Loucy (cell line): ENCODE measurements around the gene PIGR.

Experiments used
- H2AFZ ChIP-seq: fragments of 200-600 bp; sonication (generic); 2 replicates; pipeline ENCODE4 v1.6.0; 2016; ENCODE audit warnings: antibody characterized with exemption, mild to moderate bottlenecking, low read length, moderate library complexity
- H3F3A ChIP-seq: fragments of 200-600 bp; 2 replicates; pipeline ENCODE4 v1.6.0; 2016; ENCODE audit warnings: antibody characterized with exemption, low read depth, mild to moderate bottlenecking
- H3K27me3 ChIP-seq: fragments of 200-600 bp; sonication (generic); 2 replicates; pipeline ENCODE4 v1.6.1; 2014; ENCODE audit warnings: low read length, mild to moderate bottlenecking; ENCODE audit not compliant: insufficient read depth, poor library complexity, severe bottlenecking
- H3K36me3 ChIP-seq: fragments of 200-600 bp; sonication (generic); 2 replicates; pipeline ENCODE4 v1.6.1; 2016; ENCODE audit warnings: low read length; ENCODE audit not compliant: insufficient read depth
- H3K4me1 ChIP-seq: fragments of 200-600 bp; sonication (generic); 2 replicates; pipeline ENCODE4 v1.5.1; 2014; ENCODE audit warnings: low read length, mild to moderate bottlenecking; ENCODE audit not compliant: insufficient read depth, poor library complexity, severe bottlenecking
- H3K4me2 ChIP-seq: fragments of 200-600 bp; sonication (generic); 2 replicates; pipeline ENCODE4 v1.6.0; 2014; ENCODE audit warnings: antibody characterized with exemption, low read length, low read depth, mild to moderate bottlenecking; ENCODE audit not compliant: poor library complexity, severe bottlenecking
- H3K4me3 ChIP-seq: fragments of 200-600 bp; sonication (generic); 2 replicates; pipeline ENCODE4 v1.5.1; 2014; ENCODE audit warnings: low read length, mild to moderate bottlenecking, mixed read lengths; ENCODE audit not compliant: poor library complexity, severe bottlenecking
- H3K79me2 ChIP-seq: fragments of 200-600 bp; sonication (generic); 2 replicates; pipeline ENCODE4 v1.6.1; 2014; ENCODE audit warnings: low read length; ENCODE audit not compliant: insufficient read depth
- H3K9ac ChIP-seq: fragments of 200-600 bp; sonication (generic); 2 replicates; pipeline ENCODE4 v1.6.0; 2014; ENCODE audit warnings: mild to moderate bottlenecking, low read depth, low read length, moderate library complexity; ENCODE audit not compliant: poor library complexity, severe bottlenecking
- H3K9me2 ChIP-seq: fragments of 200-600 bp; sonication (generic); replicated peaks from 2 replicates; pipeline ENCODE4 v1.6.1; 2016; ENCODE audit warnings: low read depth, low read length, mixed read lengths
- H3K9me3 ChIP-seq: fragments of 200-600 bp; sonication (generic); 2 replicates; pipeline ENCODE4 v1.6.1; 2014; ENCODE audit warnings: mild to moderate bottlenecking, antibody characterized with exemption, low read length, low read depth; ENCODE audit not compliant: insufficient read depth
- H4K20me1 ChIP-seq: fragments of 200-600 bp; sonication (generic); 2 replicates; pipeline ENCODE4 v1.6.0; 2014; ENCODE audit warnings: antibody characterized with exemption, low read length, mild to moderate bottlenecking; ENCODE audit not compliant: insufficient read depth, poor library complexity, severe bottlenecking
- EZH2phosphoT487 ChIP-seq: fragments of 200-600 bp; IDR thresholded peaks from 2 replicates; pipeline ENCODE4 v1.6.1; 2018; ENCODE audit warnings: antibody characterized with exemption, mild to moderate bottlenecking, moderate library complexity, borderline replicate concordance
- TF ChIP-seq, protein P1 (sequence below): fragments of 200-600 bp; sonication (generic); conservative IDR thresholded peaks from 2 replicates; pipeline ENCODE4 v1.5.1; 2014; ENCODE audit warnings: mild to moderate bottlenecking, antibody characterized with exemption, low read length

PIGR gene

DNA sequence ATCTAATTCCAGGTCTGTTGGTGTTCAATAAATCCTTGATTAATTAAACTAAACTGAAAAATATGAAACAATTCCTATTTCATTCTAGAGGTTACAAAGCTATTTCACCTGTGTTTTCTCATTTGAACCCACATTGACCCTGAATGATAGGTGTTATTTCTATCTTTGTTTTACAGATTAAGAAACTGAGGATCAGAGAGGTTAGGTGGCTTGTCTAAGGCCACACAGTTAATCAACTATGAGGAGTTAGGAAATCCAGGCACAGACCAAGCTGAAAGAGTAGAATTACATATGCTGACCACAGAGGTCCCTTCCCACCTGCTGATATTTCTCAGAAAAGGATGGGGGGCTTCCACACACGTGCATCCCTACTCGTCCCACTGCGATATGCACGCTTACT, 487 bp downstream of the PIGR start:
- TF ChIP-seq, protein P1, sequence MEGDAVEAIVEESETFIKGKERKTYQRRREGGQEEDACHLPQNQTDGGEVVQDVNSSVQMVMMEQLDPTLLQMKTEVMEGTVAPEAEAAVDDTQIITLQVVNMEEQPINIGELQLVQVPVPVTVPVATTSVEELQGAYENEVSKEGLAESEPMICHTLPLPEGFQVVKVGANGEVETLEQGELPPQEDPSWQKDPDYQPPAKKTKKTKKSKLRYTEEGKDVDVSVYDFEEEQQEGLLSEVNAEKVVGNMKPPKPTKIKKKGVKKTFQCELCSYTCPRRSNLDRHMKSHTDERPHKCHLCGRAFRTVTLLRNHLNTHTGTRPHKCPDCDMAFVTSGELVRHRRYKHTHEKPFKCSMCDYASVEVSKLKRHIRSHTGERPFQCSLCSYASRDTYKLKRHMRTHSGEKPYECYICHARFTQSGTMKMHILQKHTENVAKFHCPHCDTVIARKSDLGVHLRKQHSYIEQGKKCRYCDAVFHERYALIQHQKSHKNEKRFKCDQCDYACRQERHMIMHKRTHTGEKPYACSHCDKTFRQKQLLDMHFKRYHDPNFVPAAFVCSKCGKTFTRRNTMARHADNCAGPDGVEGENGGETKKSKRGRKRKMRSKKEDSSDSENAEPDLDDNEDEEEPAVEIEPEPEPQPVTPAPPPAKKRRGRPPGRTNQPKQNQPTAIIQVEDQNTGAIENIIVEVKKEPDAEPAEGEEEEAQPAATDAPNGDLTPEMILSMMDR = no peak
- no peak for TF ChIP-seq EZH2phosphoT487

DNA sequence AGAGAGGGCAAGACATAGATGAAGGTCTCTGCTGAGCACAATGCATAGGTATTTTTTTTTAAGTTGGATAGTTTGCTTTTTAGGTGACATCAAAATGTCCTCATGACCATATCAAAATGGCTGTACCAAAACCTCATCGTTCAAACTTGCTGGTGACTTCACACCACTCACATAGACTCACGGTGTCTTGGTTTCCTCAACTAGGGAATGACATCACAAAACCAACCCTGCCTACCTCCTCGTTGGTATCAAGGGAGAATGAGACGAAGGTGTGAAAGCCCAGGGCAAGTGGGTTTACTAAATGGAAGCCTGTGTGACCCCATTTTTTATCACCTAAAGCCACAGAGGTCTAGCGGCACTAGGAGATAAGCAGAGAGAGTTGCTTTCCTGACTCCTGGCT, 1.6 kb downstream of the PIGR start:
- no peaks in the 10 kb centered on the region for H3F3A ChIP-seq
- H3K27me3 ChIP-seq = no peaks in the 10 kb centered on the region
- H4K20me1 ChIP-seq = no peaks in the 10 kb centered on the region
- no peak overlapping the region for H2AFZ ChIP-seq
- no peaks in the 10 kb centered on the region for H3K79me2 ChIP-seq
- H3K9me3 ChIP-seq = no peaks in the 10 kb centered on the region
- H3K9me2 ChIP-seq = no peaks in the 10 kb centered on the region
- H3K4me1 ChIP-seq = no peaks in the 10 kb centered on the region
- TF ChIP-seq, protein P1 = no peak
- no peak for TF ChIP-seq EZH2phosphoT487
- H3K36me3 ChIP-seq = no peaks in the 10 kb centered on the region
- H3K4me2 ChIP-seq = no peak overlapping the region
- H3K4me3 ChIP-seq = no peak overlapping the region
- H3K9ac ChIP-seq = no peak overlapping the region

More for the DNA sequence above, 487 bp downstream of the PIGR start:
- H4K20me1 ChIP-seq = no peaks in the 10 kb centered on the region
- H3K9ac ChIP-seq = no peak overlapping the region
- H3K4me2 ChIP-seq = no peak overlapping the region
- H3K9me3 ChIP-seq = no peaks in the 10 kb centered on the region
- H3K79me2 ChIP-seq = no peaks in the 10 kb centered on the region
- no peak overlapping the region for H3K4me3 ChIP-seq
- H3K27me3 ChIP-seq = no peaks in the 10 kb centered on the region
- no peak overlapping the region for H2AFZ ChIP-seq
- no peaks in the 10 kb centered on the region for H3F3A ChIP-seq
- H3K4me1 ChIP-seq = no peaks in the 10 kb centered on the region
- no peaks in the 10 kb centered on the region for H3K9me2 ChIP-seq
- no peaks in the 10 kb centered on the region for H3K36me3 ChIP-seq

- Histone ChIP-seq H3K9me3 (no peaks in the 10 kb centered on the region), H3K9ac (no peak overlapping the region), H2AFZ (no peak overlapping the region)
These were observed 4.4 kb downstream of the PIGR start for GRCh38 chr1:206941766-206942418.

More at GRCh38 chr1:206941766-206942418, 4.4 kb downstream of the PIGR start:
- no peaks in the 10 kb centered on the region for H3K36me3 ChIP-seq
- H3K27me3 ChIP-seq = no peaks in the 10 kb centered on the region
- H3K9me2 ChIP-seq = no peaks in the 10 kb centered on the region
- H4K20me1 ChIP-seq = no peaks in the 10 kb centered on the region
- no peak overlapping the region for H3K4me2 ChIP-seq
- H3K79me2 ChIP-seq = no peaks in the 10 kb centered on the region
- H3F3A ChIP-seq = no peaks in the 10 kb centered on the region
- H3K4me1 ChIP-seq = no peaks in the 10 kb centered on the region
- no peak overlapping the region for H3K4me3 ChIP-seq
- TF ChIP-seq, protein P1 = no peak
- no peak for TF ChIP-seq EZH2phosphoT487
